Measurements from ENCODE around the gene DBET.
"Not testable (repeated sequence)": the region's sequence is repeated elsewhere in the genome, so short reads cannot be mapped to it uniquely, and the experiment has no call there.

Gene DBET

GRCh38 chr4:190093052-190093451, 28.8 kb downstream of the DBET start:
- not testable (repeated sequence) for H3K79me1 ChIP-seq (ENCODE audit: low read length); H3K4me1 ChIP-seq (ENCODE audit: control insufficient read depth in 1 of 2, insufficient read depth in 2 of 2, low read length in 2 of 2); H3K4me3 ChIP-seq (ENCODE audit: low read depth, low read length); H3K36me3 ChIP-seq (ENCODE audit: control insufficient read depth in 1 of 2, insufficient read depth in 2 of 2, low read length in 2 of 2); H4K91ac ChIP-seq (ENCODE audit: low read depth, low read length); H3K9me3 ChIP-seq (ENCODE audit: insufficient read depth, low read depth, low read length); H3K4ac ChIP-seq (ENCODE audit: low read depth, low read length); H3K4me2 ChIP-seq (ENCODE audit: low read length); H3K79me2 ChIP-seq (ENCODE audit: control insufficient read depth, insufficient read depth, low read length, poor library complexity); H4K12ac ChIP-seq (ENCODE audit: low read depth, low read length); H2AFZ ChIP-seq (ENCODE audit: insufficient read depth, low read length, poor library complexity); H3K27ac ChIP-seq (ENCODE audit: low read depth, low read length); H2AK5ac ChIP-seq (ENCODE audit: low read length); H3K9ac ChIP-seq (ENCODE audit: low read length); H2BK120ac ChIP-seq (ENCODE audit: insufficient read depth, low read length, poor library complexity); H3K14ac ChIP-seq (ENCODE audit: low read length); H3K23ac ChIP-seq (ENCODE audit: low read length); H2BK12ac ChIP-seq (ENCODE audit: low read length); H2BK5ac ChIP-seq (ENCODE audit: low read depth, low read length, poor library complexity); H4K8ac ChIP-seq (ENCODE audit: low read depth, low read length); H3K27me3 ChIP-seq (ENCODE audit: insufficient read depth, low read length); H3K18ac ChIP-seq (ENCODE audit: low read length); DNase-seq
- no CpG with 5 or more reads among the region's 27 CpGs for WGBS (ENCODE audit: extremely low coverage, insufficient coverage, insufficient read length)

- H2AK5ac ChIP-seq (ENCODE audit: low read length); H3K9me3 ChIP-seq (ENCODE audit: insufficient read depth, low read depth, low read length); H3K14ac ChIP-seq (ENCODE audit: low read length); DNase-seq; H2AFZ ChIP-seq (ENCODE audit: insufficient read depth, low read length, poor library complexity); H3K4me2 ChIP-seq (ENCODE audit: low read length); H3K4me1 ChIP-seq (ENCODE audit: control insufficient read depth in 1 of 2, insufficient read depth in 2 of 2, low read length in 2 of 2); H3K79me1 ChIP-seq (ENCODE audit: low read length); H2BK120ac ChIP-seq (ENCODE audit: insufficient read depth, low read length, poor library complexity); H2BK12ac ChIP-seq (ENCODE audit: low read length); H3K4me3 ChIP-seq (ENCODE audit: low read depth, low read length); H4K12ac ChIP-seq (ENCODE audit: low read depth, low read length); H3K4ac ChIP-seq (ENCODE audit: low read depth, low read length); H2BK5ac ChIP-seq (ENCODE audit: low read depth, low read length, poor library complexity); H3K23ac ChIP-seq (ENCODE audit: low read length); H3K36me3 ChIP-seq (ENCODE audit: control insufficient read depth in 1 of 2, insufficient read depth in 2 of 2, low read length in 2 of 2); H3K18ac ChIP-seq (ENCODE audit: low read length); H4K91ac ChIP-seq (ENCODE audit: low read depth, low read length); H3K27ac ChIP-seq (ENCODE audit: low read depth, low read length); H3K27me3 ChIP-seq (ENCODE audit: insufficient read depth, low read length); H3K9ac ChIP-seq (ENCODE audit: low read length); H3K79me2 ChIP-seq (ENCODE audit: control insufficient read depth, insufficient read depth, low read length, poor library complexity); H4K8ac ChIP-seq (ENCODE audit: low read depth, low read length): not testable (repeated sequence)
- no CpG with 5 or more reads among the region's 1 CpG for WGBS (ENCODE audit: extremely low coverage, insufficient coverage, insufficient read length)
Measured at GRCh38 chr4:190094031-190094430, 29.7 kb downstream of the DBET start.

GRCh38 chr4:190095335-190095734, 31.0 kb downstream of the DBET start:
- H3K4me1 ChIP-seq (ENCODE audit: control insufficient read depth in 1 of 2, insufficient read depth in 2 of 2, low read length in 2 of 2); H3K27ac ChIP-seq (ENCODE audit: low read depth, low read length); H3K18ac ChIP-seq (ENCODE audit: low read length); H3K36me3 ChIP-seq (ENCODE audit: control insufficient read depth in 1 of 2, insufficient read depth in 2 of 2, low read length in 2 of 2); H2BK12ac ChIP-seq (ENCODE audit: low read length); H3K79me2 ChIP-seq (ENCODE audit: control insufficient read depth, insufficient read depth, low read length, poor library complexity); H4K91ac ChIP-seq (ENCODE audit: low read depth, low read length); H3K79me1 ChIP-seq (ENCODE audit: low read length); H3K9ac ChIP-seq (ENCODE audit: low read length); H3K4ac ChIP-seq (ENCODE audit: low read depth, low read length); H2AFZ ChIP-seq (ENCODE audit: insufficient read depth, low read length, poor library complexity); H2AK5ac ChIP-seq (ENCODE audit: low read length); H3K4me2 ChIP-seq (ENCODE audit: low read length); H3K23ac ChIP-seq (ENCODE audit: low read length); H3K14ac ChIP-seq (ENCODE audit: low read length); H4K12ac ChIP-seq (ENCODE audit: low read depth, low read length); H4K8ac ChIP-seq (ENCODE audit: low read depth, low read length); H2BK120ac ChIP-seq (ENCODE audit: insufficient read depth, low read length, poor library complexity); H2BK5ac ChIP-seq (ENCODE audit: low read depth, low read length, poor library complexity); H3K4me3 ChIP-seq (ENCODE audit: low read depth, low read length); H3K9me3 ChIP-seq (ENCODE audit: insufficient read depth, low read depth, low read length); DNase-seq; H3K27me3 ChIP-seq (ENCODE audit: insufficient read depth, low read length): not testable (repeated sequence)
- no CpG with 5 or more reads among the region's 6 CpGs for WGBS (ENCODE audit: extremely low coverage, insufficient coverage, insufficient read length)

GRCh38 chr4:190099605-190100004, 35.3 kb downstream of the DBET start:
- not testable (repeated sequence) for H3K27me3 ChIP-seq (ENCODE audit: insufficient read depth, low read length); H3K4me3 ChIP-seq (ENCODE audit: low read depth, low read length); H2AFZ ChIP-seq (ENCODE audit: insufficient read depth, low read length, poor library complexity); H3K4me2 ChIP-seq (ENCODE audit: low read length); H3K79me1 ChIP-seq (ENCODE audit: low read length); H3K27ac ChIP-seq (ENCODE audit: low read depth, low read length); H3K9me3 ChIP-seq (ENCODE audit: insufficient read depth, low read depth, low read length); DNase-seq; H3K36me3 ChIP-seq (ENCODE audit: control insufficient read depth in 1 of 2, insufficient read depth in 2 of 2, low read length in 2 of 2); H2BK5ac ChIP-seq (ENCODE audit: low read depth, low read length, poor library complexity); H3K14ac ChIP-seq (ENCODE audit: low read length); H2BK12ac ChIP-seq (ENCODE audit: low read length); H3K4me1 ChIP-seq (ENCODE audit: control insufficient read depth in 1 of 2, insufficient read depth in 2 of 2, low read length in 2 of 2); H3K9ac ChIP-seq (ENCODE audit: low read length); H4K91ac ChIP-seq (ENCODE audit: low read depth, low read length); H3K23ac ChIP-seq (ENCODE audit: low read length); H4K8ac ChIP-seq (ENCODE audit: low read depth, low read length); H3K79me2 ChIP-seq (ENCODE audit: control insufficient read depth, insufficient read depth, low read length, poor library complexity); H4K12ac ChIP-seq (ENCODE audit: low read depth, low read length); H3K4ac ChIP-seq (ENCODE audit: low read depth, low read length); H2AK5ac ChIP-seq (ENCODE audit: low read length); H3K18ac ChIP-seq (ENCODE audit: low read length); H2BK120ac ChIP-seq (ENCODE audit: insufficient read depth, low read length, poor library complexity)
- no CpG with 5 or more reads among the region's 2 CpGs for WGBS (ENCODE audit: extremely low coverage, insufficient coverage, insufficient read length)
